AG04450 (cell line): Measurements from ENCODE around the gene VPS11. TPM values are rescaled to one million over a fixed set of nuclear protein-coding genes. Genes with fewer than 3 reads are reported as not detected.

Experiments
- CTCF ChIA-PET: fragments of 300-600, 350-600 bp; formaldehyde crosslinking; extraction: SDS; loops from one replicate; lab custom pipeline; 2022; ENCODE audit warnings: antibody characterized with exemption, inconsistent platforms; lab: Charles Lee
- POLR2A ChIA-PET: fragments of 350-600 bp; formaldehyde crosslinking; extraction: SDS; loops from one replicate; lab custom pipeline; 2021; ENCODE audit warnings: antibody characterized with exemption, inconsistent platforms; lab: Yijun Ruan, JAX
- DNase-seq: peaks from one replicate; pipeline ENCODE4 v3.0.0-alpha.2; 2011; ENCODE audit warnings: low read depth, low spot score
- H3K27ac ChIP-seq: one replicate; pipeline ENCODE4 v1.5.1; 2012; ENCODE audit warnings: low read depth, low read length, control low read depth
- H3K27me3 ChIP-seq: one replicate; pipeline ENCODE4 v1.6.0; 2012; ENCODE audit warnings: low read length; ENCODE audit not compliant: control insufficient read depth, insufficient read depth
- H3K4me3 ChIP-seq: 2 replicates; pipeline ENCODE4 v1.5.1; 2011; ENCODE audit warnings: mild to moderate bottlenecking, low read depth, low read length, control low read depth
- H3K9me3 ChIP-seq: 2 replicates; pipeline ENCODE4 v1.5.1; 2012; ENCODE audit warnings: low read length; ENCODE audit not compliant: control insufficient read depth, insufficient read depth
- CTCF ChIP-seq: IDR thresholded peaks from 2 replicates; pipeline ENCODE4 v1.5.1; 2011; ENCODE audit warnings: low read depth, low read length, control low read depth, inconsistent platforms
- polyA minus RNA-seq: library from RNA; depleted of rRNA, polyadenylated mRNA; stranded (reverse); fragments of >200 nt; gene quantifications from 2 replicates; pipeline ENCODE4 v1.2.3, GENCODE V29; 2011; rRNA and poly(A)+ RNA removed
- polyA plus RNA-seq: library from polyadenylated mRNA; depleted of rRNA; stranded (reverse); fragments of >200 nt; gene quantifications from 2 replicates; pipeline ENCODE4 v1.2.3, GENCODE V29; 2011; rRNA removed

Gene VPS11
- 9.9 and 19.9 TPM in 2 replicates for polyA plus RNA-seq
- 24.7 and 32.8 TPM in 2 replicates for polyA minus RNA-seq

GRCh38 chr11:119067371-119068222, at the start of gene VPS11:
Gene VPS11, plus strand, starts transcription at chr11:119067818. Its CDS starts 6 bp downstream, at chr11:119067824.
- H3K4me3 ChIP-seq: peak within 1 kb of the TSS; percentile 99
- ChIA-PET CTCF (interaction anchor here (0.5 to 1.3 kb wide), 5 partner anchors 34 to 282 kb away, joined by 3 to 6 read pairs (median 5); partner anchors contain the start of gene SLC37A4), POLR2A (interaction anchor here (0.6 to 2.2 kb wide), 11 partner anchors 11 to 260 kb away, joined by 3 to 27 read pairs (median 5); partner anchors contain the start of genes DPAGT1, HINFP, HMBS and HYOU1)
- no peak for TF ChIP-seq CTCF
- peak; percentile 92 for DNase-seq
- no peaks in the 10 kb centered on the region for H3K9me3 ChIP-seq
- peak within 1 kb of the TSS; percentile 88 for H3K27ac ChIP-seq
- H3K27me3 ChIP-seq: no peaks in the 10 kb centered on the region

- Histone ChIP-seq H3K9me3 (no peaks in the 10 kb centered on the region), H3K27me3 (no peaks in the 10 kb centered on the region), H3K27ac (peak within 1 kb of the TSS; percentile 87), H3K4me3 (peak within 1 kb of the TSS; percentile 99)
- TF ChIP-seq CTCF: no peak
- DNase-seq: peak; percentile 84
- POLR2A ChIA-PET: interaction anchor here (0.6 to 2.1 kb wide), 8 partner anchors 12 to 349 kb away, joined by 3 to 9 read pairs (median 4); partner anchors contain the start of genes HMBS and HYOU1
- CTCF ChIA-PET: interaction anchor here (2.0 kb wide), 1 partner anchor 13 kb away, joined by 17 read pairs; the partner anchor contains the start of gene SLC37A4
Measured at GRCh38 chr11:119018074-119018938, 49.3 kb upstream of the VPS11 start, which contains the start of the genes RPS25 and TRAPPC4. Gene RPS25, minus strand, starts transcription at chr11:119018343. Its CDS starts 59 bp downstream, at chr11:119018284. Gene TRAPPC4, plus strand, starts transcription at chr11:119018766. Its CDS starts 30 bp downstream, at chr11:119018796.

GRCh38 chr11:119019996-119020395, 47.6 kb upstream of the VPS11 start:
- no peak for DNase-seq
- ChIA-PET CTCF (interaction anchor here (2.0 kb wide), 1 partner anchor 11 kb away, joined by 17 read pairs; the partner anchor contains the start of gene SLC37A4), POLR2A (interaction anchor here (0.7 to 2.1 kb wide), 2 partner anchors 36 to 127 kb away, joined by 5 to 9 read pairs; partner anchors contain the start of gene HYOU1)
- TF ChIP-seq CTCF: no peak
- Histone ChIP-seq H3K27ac (no peak overlapping the region), H3K27me3 (no peaks in the 10 kb centered on the region), H3K4me3 (peak overlapping the region; percentile 99), H3K9me3 (no peaks in the 10 kb centered on the region)

GRCh38 chr11:119021631-119022030, 46.0 kb upstream of the VPS11 start:
- H3K4me3 ChIP-seq: no peak overlapping the region
- H3K27ac ChIP-seq: no peak overlapping the region
- H3K27me3 ChIP-seq: no peaks in the 10 kb centered on the region
- ChIA-PET CTCF (no interaction called here), POLR2A (no interaction called here)
- DNase-seq: no peak
- no peak for TF ChIP-seq CTCF
- H3K9me3 ChIP-seq: no peaks in the 10 kb centered on the region
